ENCODE data around the gene FOXC1. TPM values are rescaled to one million over a fixed set of nuclear protein-coding genes. Genes with fewer than 3 reads are reported as not detected.

FOXC1 gene
- polyA plus RNA-seq, 1 of the 3 experiments (the other 2 are of a cell fraction): 4.3 TPM

GRCh38 chr6:1561355-1561754, 48.4 kb upstream of the FOXC1 start:
- no peaks in the 10 kb centered on the region for H3K79me2 ChIP-seq (ENCODE audit: insufficient read depth)
- H3F3A ChIP-seq (replicated peaks; ENCODE audit: insufficient read depth): no peaks in the 10 kb centered on the region
- CTCF ChIA-PET: interaction anchor here (0.8 to 1.9 kb wide), 2 partner anchors 9 to 35 kb away, joined by 4 to 6 read pairs; no protein-coding TSS in a partner anchor
- no peak overlapping the region for H3K27ac ChIP-seq (ENCODE audit: low read depth in 2 of 2, low read length in 1 of 2)
- H3K36me3 ChIP-seq (replicated peaks in 1 of 2; ENCODE audit: control insufficient read depth in 1 of 2, insufficient read depth in 2 of 2, low read length in 1 of 2): no peaks in the 10 kb centered on the region
- POLR2A ChIA-PET: no interaction called here
- DNase-seq: no peak
- H3K9ac ChIP-seq: no peak overlapping the region
- H3K9me2 ChIP-seq: no peaks in the 10 kb centered on the region
- no peak for TF ChIP-seq MAX (IDR thresholded peaks at IDR 0.05; ENCODE audit: low read depth)
- no peak for TF ChIP-seq MEF2A (IDR thresholded peaks at IDR 0.05; ENCODE audit: borderline replicate concordance, low read depth)
- no peak for TF ChIP-seq CTCF (IDR thresholded peaks at IDR 0.05)
- no peak for TF ChIP-seq TCF12 (IDR thresholded peaks at IDR 0.05)
- no peak for TF ChIP-seq YY1 (IDR thresholded peaks at IDR 0.05; ENCODE audit: low read depth)
- no peak for TF ChIP-seq JUND (IDR thresholded peaks at IDR 0.05)
- no peak for TF ChIP-seq RFX5 (IDR thresholded peaks at IDR 0.05; ENCODE audit: low read length)
- TF ChIP-seq EZH2phosphoT487 (IDR thresholded peaks at IDR 0.05; ENCODE audit: borderline replicate concordance, low read depth): no peak
- TF ChIP-seq SIN3A (IDR thresholded peaks at IDR 0.05; ENCODE audit: borderline replicate concordance, low read depth, low read length): no peak
- no peak for TF ChIP-seq RAD21 (IDR thresholded peaks at IDR 0.05; ENCODE audit: low read length)
- TF ChIP-seq NFIC (IDR thresholded peaks at IDR 0.05; ENCODE audit: borderline replicate concordance): no peak
- TF ChIP-seq RXRA (IDR thresholded peaks at IDR 0.05; ENCODE audit: borderline replicate concordance, low read depth): no peak
- no peaks in the 10 kb centered on the region for H3K9me3 ChIP-seq
- no peak overlapping the region for H3K4me3 ChIP-seq (ENCODE audit: low read depth in 2 of 2, low read length in 1 of 2)
- H3K4me2 ChIP-seq: no peak overlapping the region
- H3K27me3 ChIP-seq (ENCODE audit: insufficient read depth): no peaks in the 10 kb centered on the region; the same call in 1 of the 2 replicates
- H4K20me1 ChIP-seq (ENCODE audit: insufficient read depth): no peaks in the 10 kb centered on the region
- no peak overlapping the region for H2AFZ ChIP-seq (ENCODE audit: low read depth)
- 2% methylated on average over 2 of the region's 2 CpGs for WGBS (ENCODE audit: low lambda C conversion rate)
- no peaks in the 10 kb centered on the region for H3K4me1 ChIP-seq (ENCODE audit: control insufficient read depth in 1 of 2, insufficient read depth in 2 of 2, low read depth in 1 of 2, low read length in 1 of 2)

GRCh38 chr6:1562171-1562955, 47.4 kb upstream of the FOXC1 start:
- Histone ChIP-seq H3K9me2 (no peaks in the 10 kb centered on the region), H3K9ac (no peak overlapping the region), H3K79me2 (ENCODE audit: insufficient read depth) (no peaks in the 10 kb centered on the region), H2AFZ (ENCODE audit: low read depth) (no peak overlapping the region), H3K9me3 (no peaks in the 10 kb centered on the region), H3K36me3 (replicated peaks in 1 of 2; ENCODE audit: control insufficient read depth in 1 of 2, insufficient read depth in 2 of 2, low read length in 1 of 2) (no peaks in the 10 kb centered on the region), H3K4me1 (ENCODE audit: control insufficient read depth in 1 of 2, insufficient read depth in 2 of 2, low read depth in 1 of 2, low read length in 1 of 2) (no peaks in the 10 kb centered on the region), H3K27ac (ENCODE audit: low read depth in 2 of 2, low read length in 1 of 2) (no peak overlapping the region), H4K20me1 (ENCODE audit: insufficient read depth) (no peaks in the 10 kb centered on the region), H3K4me2 (no peak overlapping the region), H3K27me3 (ENCODE audit: insufficient read depth) (no peaks in the 10 kb centered on the region; the same call in 1 of the 2 replicates), H3K4me3 (ENCODE audit: low read depth in 2 of 2, low read length in 1 of 2) (no peak overlapping the region), H3F3A (replicated peaks; ENCODE audit: insufficient read depth) (no peaks in the 10 kb centered on the region)
- WGBS (ENCODE audit: low lambda C conversion rate): 0% methylated on average over 4 of the region's 4 CpGs
- no peak for DNase-seq
- ChIA-PET CTCF (interaction anchor here (0.7 to 1.9 kb wide), 4 partner anchors 13 to 138 kb away, joined by 3 to 6 read pairs (median 3); no protein-coding TSS in a partner anchor), POLR2A (no interaction called here)
- TF ChIP-seq NFIC (IDR thresholded peaks at IDR 0.05; ENCODE audit: borderline replicate concordance) (no peak), IRF3 (IDR thresholded peaks at IDR 0.05; ENCODE audit: low read depth, low read length) (no peak), GATA2 (CRISPR knock-in tag; IDR thresholded peaks at IDR 0.05) (no peak), EP300 (IDR thresholded peaks at IDR 0.05; ENCODE audit: borderline replicate concordance in 1 of 2, low read depth in 1 of 2, low read length in 1 of 2) (no peak), MXI1 (IDR thresholded peaks at IDR 0.05; ENCODE audit: low read depth, low read length) (no peak), FOXM1 (IDR thresholded peaks at IDR 0.05; ENCODE audit: low read depth) (no peak), ZBTB33 (IDR thresholded peaks at IDR 0.05; ENCODE audit: borderline replicate concordance, low read depth) (no peak), TAF1 (IDR thresholded peaks at IDR 0.05; ENCODE audit: borderline replicate concordance, low read depth, low read length) (no peak), JUND (IDR thresholded peaks at IDR 0.05) (no peak), MAX (IDR thresholded peaks at IDR 0.05; ENCODE audit: low read depth) (no peak)

Data from SK-N-SH (cell line).